Keratinocyte (primary cell): ENCODE data around the gene TRIM8. TPM values are rescaled to one million over a fixed set of nuclear protein-coding genes. Genes with fewer than 3 reads are reported as not detected.
A peak's percentile ranks its signal among the peaks of the same experiment; 100 is the strongest.

Experiments
- DNase-seq: peaks from one replicate; pipeline ENCODE4 v3.0.0-alpha.2; 2011; ENCODE audit warnings: low read depth, missing footprints, low spot score
- FAIRE-seq: peaks from 2 replicates; lab custom pipeline; 2011; peaks lifted over from hg19 to GRCh38; lab: Jason Lieb, UNC
- H2AFZ ChIP-seq: 2 replicates; pipeline ENCODE4 v1.6.0; 2012; ENCODE audit warnings: low read length, control low read depth, inconsistent platforms; ENCODE audit not compliant: control insufficient read depth
- H3K27ac ChIP-seq: 2 replicates; pipeline ENCODE4 v1.5.1; 2011; ENCODE audit warnings: low read length; ENCODE audit not compliant: control insufficient read depth, insufficient read depth
- H3K27me3 ChIP-seq: 3 replicates; pipeline ENCODE4 v1.6.0; 2011; ENCODE audit warnings: low read length; ENCODE audit not compliant: control insufficient read depth, insufficient read depth; ENCODE audit errors: extremely low read depth
- H3K36me3 ChIP-seq, 2 experiments: 2 replicates in 1 of 2; 3 replicates in 1 of 2; pipeline ENCODE4 v1.5.1; 2011; ENCODE audit warnings: low read length in 2 of 2, mild to moderate bottlenecking in 1 of 2; ENCODE audit not compliant: control insufficient read depth in 2 of 2, insufficient read depth in 2 of 2; ENCODE audit errors: extremely low read depth in 1 of 2
- H3K4me1 ChIP-seq: 3 replicates; pipeline ENCODE4 v1.5.1; 2011; ENCODE audit warnings: low read length; ENCODE audit not compliant: control insufficient read depth, insufficient read depth; ENCODE audit errors: extremely low read depth
- H3K4me2 ChIP-seq: 3 replicates; pipeline ENCODE4 v1.6.0; 2011; ENCODE audit warnings: low read depth, low read length; ENCODE audit not compliant: control insufficient read depth, insufficient read depth; ENCODE audit errors: extremely low read depth
- H3K4me3 ChIP-seq, 3 experiments: fragments of 200-600 bp in 1 of 3; sonication (generic) in 1 of 3; 2 replicates in 2 of 3; 3 replicates in 1 of 3; pipeline ENCODE4 v1.5.1; 2011 to 2016; ENCODE audit warnings: low read length in 3 of 3, mild to moderate bottlenecking in 3 of 3, control low read depth in 2 of 3, inconsistent platforms in 1 of 3, low read depth in 1 of 3, mixed read lengths in 1 of 3, mixed run types in 1 of 3, moderate library complexity in 1 of 3; ENCODE audit not compliant: control insufficient read depth in 2 of 3, insufficient read depth in 2 of 3; ENCODE audit errors: extremely low read depth in 1 of 3
- H3K79me2 ChIP-seq: 2 replicates; pipeline ENCODE4 v1.6.0; 2012; ENCODE audit warnings: low read length; ENCODE audit not compliant: control insufficient read depth, insufficient read depth
- H3K9ac ChIP-seq: 3 replicates; pipeline ENCODE4 v1.6.0; 2011; ENCODE audit warnings: low read length; ENCODE audit not compliant: control insufficient read depth, insufficient read depth; ENCODE audit errors: extremely low read depth
- H3K9me1 ChIP-seq: 3 replicates; pipeline ENCODE4 v1.6.0; 2011; ENCODE audit warnings: low read length; ENCODE audit not compliant: control insufficient read depth, insufficient read depth; ENCODE audit errors: extremely low read depth
- H3K9me3 ChIP-seq: 2 replicates; pipeline ENCODE4 v1.5.1; 2012; ENCODE audit warnings: low read depth, low read length; ENCODE audit not compliant: control insufficient read depth
- H4K20me1 ChIP-seq: 3 replicates; pipeline ENCODE4 v1.6.0; 2011; ENCODE audit warnings: low read length; ENCODE audit not compliant: control insufficient read depth, insufficient read depth; ENCODE audit errors: extremely low read depth
- CTCF ChIP-seq, 3 experiments: IDR thresholded peaks in 1 of 3; conservative IDR thresholded peaks in 1 of 3; optimal IDR thresholded peaks in 1 of 3; 2 replicates in 2 of 3; 3 replicates in 1 of 3; pipeline versions ENCODE3 to v1.5.1; 2011; ENCODE audit warnings: low read length in 3 of 3, mild to moderate bottlenecking in 3 of 3, moderate library complexity in 2 of 3, control low read depth in 1 of 3, inconsistent platforms in 1 of 3; ENCODE audit not compliant: insufficient read depth in 2 of 3; ENCODE audit errors: extremely low read depth in 1 of 3
- EZH2 ChIP-seq: IDR thresholded peaks from one replicate; pipeline ENCODE4 v1.6.1; 2012; ENCODE audit warnings: inconsistent platforms, mild to moderate bottlenecking, low read length, moderate library complexity
- dilution Hi-C: fragments of 300-500 bp; cut with MboI; formaldehyde crosslinking; loops from one replicate; pipeline ENCODE4 v1.7.0; 2020; ENCODE audit warnings: low sequenced_read_pairs; ENCODE audit not compliant: extremely low pct_ligation_motif_present
- polyA plus RNA-seq, 5 experiments: library from polyadenylated mRNA; depleted of rRNA in 3 of 5; stranded (reverse) in 3 of 5; stranded (forward) in 1 of 5; unstranded in 1 of 5; fragments of >200 nt; gene quantifications; 1 replicate in 1 of 5; 2 replicates in 3 of 5; 3 replicates in 1 of 5; pipeline versions ENCODE4 v1.2.1 to v1.2.3, GENCODE V29; 2011 to 2012; ENCODE audit warnings: missing spikeins in 2 of 5, low read depth in 1 of 5, low replicate concordance in 1 of 5

The TRIM8 gene
- polyA plus RNA-seq, 1 donor (not counting 4 experiments of a cell fraction or from before 2014, with no cell fraction given), result 24.8 TPM

DNA sequence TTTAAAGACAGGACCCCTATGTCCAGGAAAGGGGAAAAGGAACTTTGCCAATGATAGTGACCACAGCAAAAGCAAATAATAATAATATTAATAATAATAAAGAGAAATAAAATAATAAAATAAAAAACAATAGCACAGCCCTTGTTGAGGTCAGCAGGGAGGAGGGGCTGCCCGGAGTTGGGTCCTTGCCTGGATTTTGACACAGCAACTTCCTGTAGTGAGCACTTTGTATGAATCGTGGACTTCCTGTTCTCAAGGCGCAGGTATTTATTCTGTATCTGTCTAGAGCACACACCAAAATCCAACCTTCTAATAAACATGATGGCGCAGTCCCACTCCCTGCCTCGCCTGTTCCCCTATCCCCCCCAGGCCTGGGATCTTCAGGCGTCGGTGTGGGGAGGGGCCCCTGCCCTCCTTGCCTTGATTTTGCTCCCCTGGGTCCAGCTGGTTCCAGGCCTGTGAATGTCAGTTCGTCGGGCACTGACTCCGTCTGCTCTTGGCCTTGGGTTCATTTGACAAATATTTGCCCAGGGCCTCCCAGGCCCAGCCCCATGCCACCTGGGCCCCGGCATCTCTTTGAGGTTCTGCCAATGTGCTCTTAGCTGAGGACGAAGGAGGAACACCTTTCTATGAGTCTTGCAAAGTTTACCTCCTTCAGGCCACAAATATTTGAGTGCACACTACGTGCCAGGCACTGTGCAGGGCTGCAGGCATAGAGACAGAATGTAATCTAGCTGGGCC, 13.9 kb downstream of the TRIM8 start:
- H3K4me1 ChIP-seq, result peaks cover 15% of the 10 kb centered on the region

DNA sequence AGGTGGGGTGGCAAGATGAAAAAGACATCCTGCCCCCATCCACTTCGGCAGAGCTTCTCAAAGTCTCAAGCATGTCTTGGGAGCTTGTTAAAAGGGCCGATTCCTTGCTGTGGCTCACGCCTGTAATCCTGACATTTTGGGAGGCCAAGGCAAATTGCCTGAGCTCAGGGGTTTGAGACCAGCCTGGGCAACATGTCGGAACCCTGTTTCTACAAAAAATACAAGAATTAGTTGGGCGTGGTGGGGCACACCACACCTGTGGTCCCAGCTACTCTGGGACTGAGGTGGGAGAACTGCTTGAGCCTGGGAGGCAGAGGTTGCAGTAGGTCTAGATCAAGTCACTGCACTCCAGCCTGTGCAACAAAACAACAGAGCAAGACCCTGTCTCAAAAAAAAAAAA, 14.5 kb downstream of the TRIM8 start:
- Histone ChIP-seq H3K9me1 (no peaks in the 10 kb centered on the region), H2AFZ (no peak overlapping the region), H3K27ac (no peak overlapping the region), H4K20me1 (no peaks in the 10 kb centered on the region), H3K9me3 (no peaks in the 10 kb centered on the region), H3K4me3 (no peak overlapping the region), H3K9ac (no peak overlapping the region), H3K4me1 (peaks cover 15% of the 10 kb centered on the region), H3K27me3 (no peaks in the 10 kb centered on the region), H3K4me2 (no peak overlapping the region), H3K79me2 (peaks cover 3% of the 10 kb centered on the region), H3K36me3 (peaks cover 17 to 26% of the 10 kb centered on the region in 2 experiments)
- TF ChIP-seq CTCF (optimal IDR thresholded peaks at IDR 0.05 in 1 of 3, IDR thresholded peaks at IDR 0.05 in 1 of 3, conservative IDR thresholded peaks at IDR 0.05 in 1 of 3; ENCODE audit: extremely low read depth in 1 of 3, insufficient read depth in 2 of 3, low read length in 3 of 3), result no peak
- TF ChIP-seq EZH2, result no peak
- dilution Hi-C loops, result no loop called here
- DNase-seq (no peak), FAIRE-seq (no peak)

More for the DNA sequence above, 13.9 kb downstream of the TRIM8 start:
- Histone ChIP-seq H3K36me3 (peaks cover 22 to 33% of the 10 kb centered on the region in 2 experiments), H3K4me3 (no peak overlapping the region), H3K9me1 (no peaks in the 10 kb centered on the region), H3K79me2 (peaks cover 10% of the 10 kb centered on the region), H3K9ac (no peak overlapping the region), H4K20me1 (no peaks in the 10 kb centered on the region), H3K9me3 (no peaks in the 10 kb centered on the region), H3K4me2 (no peak overlapping the region), H2AFZ (peak overlapping the region; percentile 12), H3K27ac (peak overlapping the region; percentile 2), H3K27me3 (no peaks in the 10 kb centered on the region)
- TF ChIP-seq CTCF (optimal IDR thresholded peaks at IDR 0.05 in 1 of 3, IDR thresholded peaks at IDR 0.05 in 1 of 3, conservative IDR thresholded peaks at IDR 0.05 in 1 of 3; ENCODE audit: extremely low read depth in 1 of 3, insufficient read depth in 2 of 3, low read length in 3 of 3), result no peak
- TF ChIP-seq EZH2, result no peak
- DNase-seq, result no peak
- dilution Hi-C loops, result no loop called here
- peak; percentile 58 for FAIRE-seq
